GM18498 (cell line): ENCODE data around the gene TTYH1.

ENCODE experiments used
- ATAC-seq: cut with Tn5 transposase; IDR thresholded peaks from one replicate; pipeline ENCODE4 v1.9.1; 2021; ENCODE audit warnings: mild to moderate bottlenecking, moderate library complexity; ENCODE audit not compliant: unreplicated experiment

TTYH1 gene

GRCh38 chr19:54391589-54392061 is 23.6 kb upstream of the TTYH1 start:
- ATAC-seq: no peak

GRCh38 chr19:54392105-54392504 is 23.2 kb upstream of the TTYH1 start:
- no peak for ATAC-seq

- no peak for ATAC-seq
Measured at GRCh38 chr19:54393381-54393780, 21.9 kb upstream of the TTYH1 start.

GRCh38 chr19:54395685-54396084 is 19.6 kb upstream of the TTYH1 start:
- ATAC-seq: no peak

GRCh38 chr19:54399189-54399588 is 16.1 kb upstream of the TTYH1 start:
- no peak for ATAC-seq

GRCh38 chr19:54400913-54401312 is 14.4 kb upstream of the TTYH1 start:
- ATAC-seq: no peak

GRCh38 chr19:54403054-54403453 is 12.2 kb upstream of the TTYH1 start:
- ATAC-seq: no peak

GRCh38 chr19:54405628-54406027 is 9.6 kb upstream of the TTYH1 start:
- no peak for ATAC-seq

- ATAC-seq: no peak
Measured at GRCh38 chr19:54407780-54408179, 7.5 kb upstream of the TTYH1 start.

GRCh38 chr19:54408456-54409026 is 6.7 kb upstream of the TTYH1 start:
- ATAC-seq: no peak

- no peak for ATAC-seq
Measured at GRCh38 chr19:54411033-54411432, 4.2 kb upstream of the TTYH1 start.

- ATAC-seq: no peak
Measured at GRCh38 chr19:54412877-54413276, 2.4 kb upstream of the TTYH1 start.

- no peak for ATAC-seq
Measured at GRCh38 chr19:54414156-54414555, 1.1 kb upstream of the TTYH1 start.

GRCh38 chr19:54415901-54416673 is 823 bp downstream of the TTYH1 start:
- no peak for ATAC-seq

- no peak for ATAC-seq
Measured at GRCh38 chr19:54416695-54417491, 1.6 kb downstream of the TTYH1 start.

GRCh38 chr19:54418030-54418929 is 3.0 kb downstream of the TTYH1 start:
- ATAC-seq: no peak

- no peak for ATAC-seq
Measured at GRCh38 chr19:54418930-54419800, 3.9 kb downstream of the TTYH1 start.

GRCh38 chr19:54420068-54420382 is 4.8 kb downstream of the TTYH1 start:
- no peak for ATAC-seq

- no peak for ATAC-seq
Measured at GRCh38 chr19:54420383-54421168, 5.3 kb downstream of the TTYH1 start.
